Mesendoderm (in vitro differentiated cells): ENCODE measurements around the gene FASN.

Experiments used
- DNase-seq: peaks from one replicate; pipeline ENCODE4 v3.0.0; 2013
- H2AK5ac ChIP-seq: 2 replicates; pipeline ENCODE4 v1.6.1; 2013; ENCODE audit warnings: low read length, inconsistent platforms
- H2BK120ac ChIP-seq: 2 replicates; pipeline ENCODE4 v1.6.1; 2013; ENCODE audit warnings: low read depth, mild to moderate bottlenecking, low read length, moderate library complexity, mixed read lengths
- H2BK15ac ChIP-seq: replicated peaks from 2 replicates; pipeline ENCODE4 v1.6.1; 2013; ENCODE audit warnings: low read depth, mild to moderate bottlenecking, moderate library complexity
- H2BK5ac ChIP-seq: 2 replicates; pipeline ENCODE4 v1.6.1; 2013; ENCODE audit warnings: low read length, inconsistent platforms
- H3K18ac ChIP-seq: 2 replicates; pipeline ENCODE4 v1.6.1; 2013; ENCODE audit warnings: mild to moderate bottlenecking, low read length, mixed read lengths
- H3K23ac ChIP-seq: one replicate; pipeline ENCODE4 v1.6.1; 2013; ENCODE audit warnings: low read length
- H3K27ac ChIP-seq: 2 replicates; pipeline ENCODE4 v1.5.1; 2013; ENCODE audit warnings: low read depth, mild to moderate bottlenecking, inconsistent platforms, low read length, moderate library complexity
- H3K27me3 ChIP-seq: 2 replicates; pipeline ENCODE4 v1.6.1; 2013; ENCODE audit warnings: low read length, control low read depth, mild to moderate bottlenecking, inconsistent platforms; ENCODE audit not compliant: insufficient read depth, poor library complexity
- H3K36me3 ChIP-seq: 2 replicates; pipeline ENCODE4 v1.6.1; 2013; ENCODE audit warnings: low read length, inconsistent platforms; ENCODE audit not compliant: control insufficient read depth, insufficient read depth
- H3K4ac ChIP-seq: one replicate; pipeline ENCODE4 v1.6.1; 2013; ENCODE audit warnings: low read depth, mild to moderate bottlenecking, low read length, moderate library complexity
- H3K4me1 ChIP-seq: 2 replicates; pipeline ENCODE4 v1.6.1; 2013; ENCODE audit warnings: low read depth, low read length, inconsistent platforms; ENCODE audit not compliant: control insufficient read depth
- H3K4me2 ChIP-seq: 2 replicates; pipeline ENCODE4 v1.6.1; 2013; ENCODE audit warnings: low read length
- H3K4me3 ChIP-seq: 2 replicates; pipeline ENCODE4 v1.5.1; 2013; ENCODE audit warnings: mild to moderate bottlenecking, low read length
- H3K56ac ChIP-seq: one replicate; pipeline ENCODE4 v1.6.1; 2013; ENCODE audit warnings: low read length
- H3K79me1 ChIP-seq: 2 replicates; pipeline ENCODE4 v1.6.1; 2013; ENCODE audit warnings: low read length, inconsistent platforms
- H3K79me2 ChIP-seq: 2 replicates; pipeline ENCODE4 v1.6.1; 2013; ENCODE audit warnings: mild to moderate bottlenecking, low read length; ENCODE audit not compliant: control insufficient read depth, insufficient read depth
- H3K9ac ChIP-seq: 2 replicates; pipeline ENCODE4 v1.6.1; 2013; ENCODE audit warnings: low read length, inconsistent platforms
- H4K5ac ChIP-seq: one replicate; pipeline ENCODE4 v1.6.1; 2013; ENCODE audit warnings: low read length
- H4K8ac ChIP-seq: one replicate; pipeline ENCODE4 v1.6.1; 2013; ENCODE audit warnings: low read depth, mild to moderate bottlenecking, control low read depth, low read length, moderate library complexity
- WGBS: extraction: QIAGEN DNeasy Blood & Tissue Kit; methylation state at CpG from one replicate; pipeline ENCODE4 v1.1.7; 2013; ENCODE audit warnings: low lambda C conversion rate, missing lambda C conversion rate; ENCODE audit not compliant: insufficient coverage; ENCODE audit errors: extremely low coverage; 5-methylcytosine and 5-hydroxymethylcytosine counted together

FASN gene

DNA sequence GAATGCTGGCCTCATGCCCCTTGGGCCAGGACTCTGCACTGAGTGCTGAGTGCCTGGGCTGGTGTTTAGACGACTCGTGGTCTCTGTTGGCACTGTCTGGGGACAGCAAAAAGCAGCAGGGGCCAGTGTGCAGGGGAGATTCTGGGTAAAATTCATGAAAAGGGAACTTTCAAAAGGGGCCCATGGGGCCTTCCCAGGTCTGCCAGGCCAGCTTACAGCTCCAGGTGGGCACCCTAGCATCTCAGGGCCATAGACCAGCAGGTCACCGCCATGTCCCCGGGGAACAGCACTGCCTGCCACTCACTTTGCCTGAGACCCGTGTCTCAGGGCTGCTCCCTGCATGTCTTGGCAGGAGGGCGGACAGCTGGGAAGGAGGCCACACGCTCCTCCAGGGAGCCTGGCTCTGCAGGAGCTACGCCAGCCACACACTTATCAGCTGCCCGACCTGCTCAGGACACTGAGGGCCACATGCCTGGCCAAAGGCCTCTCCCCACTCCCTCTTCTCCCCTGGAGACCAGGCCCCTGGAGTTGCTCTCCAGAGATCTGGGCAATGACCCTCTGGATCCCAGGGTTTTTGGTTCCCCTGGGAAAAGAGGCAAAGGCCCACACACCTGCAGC is 8.8 kb upstream of the FASN start:
- no peak overlapping the region for H3K27ac ChIP-seq
- WGBS: no CpG with 5 or more reads among the region's 9 CpGs
- peak overlapping the region; percentile 68 for H3K56ac ChIP-seq

DNA sequence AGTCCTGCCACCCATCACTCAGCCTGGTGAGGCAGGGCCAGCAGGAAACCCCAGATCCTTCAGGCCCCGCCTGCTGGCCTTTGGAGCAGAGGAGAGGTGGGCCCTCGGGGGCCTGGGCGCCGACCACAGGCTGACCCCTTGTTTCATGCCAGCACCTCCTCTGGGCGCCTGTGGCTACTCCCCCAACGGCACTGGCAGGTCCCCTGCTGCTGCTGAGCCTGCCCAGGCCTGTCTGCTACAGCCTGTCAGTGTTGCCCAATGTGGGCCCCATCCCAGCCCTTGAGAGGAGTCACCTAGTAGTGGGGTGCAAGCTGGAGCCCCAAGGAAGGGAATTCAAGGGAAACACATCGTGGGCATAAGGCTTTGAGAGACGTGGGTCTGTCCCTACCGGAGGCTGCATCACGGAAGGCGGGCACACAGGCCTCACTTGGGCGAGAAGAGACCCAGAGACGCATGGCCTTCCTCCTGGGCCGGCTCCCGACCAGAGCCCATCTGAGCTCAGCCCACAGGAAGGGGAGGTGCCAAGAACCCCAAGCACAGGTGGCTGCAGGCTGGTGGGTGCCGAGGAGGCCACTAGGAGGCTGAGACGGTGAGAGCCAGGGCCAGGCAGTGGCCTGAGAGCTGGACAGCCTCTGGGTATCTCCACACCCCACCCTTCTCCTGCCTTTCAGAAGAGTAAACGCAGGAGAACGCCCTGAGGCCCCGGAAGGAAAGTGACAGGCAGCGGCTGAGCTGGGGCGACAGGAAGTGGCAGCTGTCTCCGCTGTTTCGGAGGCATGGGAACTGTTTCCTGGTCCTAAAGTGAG is 8.0 kb upstream of the FASN start:
- no peak overlapping the region for H3K27ac ChIP-seq
- H3K9ac ChIP-seq: peak overlapping the region; percentile 36
- no CpG with 5 or more reads among the region's 24 CpGs for WGBS
- no peak overlapping the region for H4K8ac ChIP-seq
- no peaks in the 10 kb centered on the region for H3K27me3 ChIP-seq
- H3K18ac ChIP-seq: no peak overlapping the region
- H2BK120ac ChIP-seq: no peak overlapping the region
- no peaks in the 10 kb centered on the region for H3K36me3 ChIP-seq
- no peak overlapping the region for H2AK5ac ChIP-seq
- H3K4me3 ChIP-seq: no peak overlapping the region
- no peaks in the 10 kb centered on the region for H3K79me2 ChIP-seq
- DNase-seq: peak; percentile 95
- no peak overlapping the region for H2BK15ac ChIP-seq
- H3K23ac ChIP-seq: no peak overlapping the region
- H3K4me2 ChIP-seq: no peak overlapping the region
- no peaks in the 10 kb centered on the region for H3K79me1 ChIP-seq
- H3K4me1 ChIP-seq: peaks cover 13% of the 10 kb centered on the region
- H3K4ac ChIP-seq: no peak overlapping the region
- H4K5ac ChIP-seq: no peak overlapping the region
- peak overlapping the region; percentile 73 for H3K56ac ChIP-seq
- H2BK5ac ChIP-seq: no peak overlapping the region

More for the DNA sequence above, 8.8 kb upstream of the FASN start:
- peak overlapping the region; percentile 36 for H3K9ac ChIP-seq
- no peak overlapping the region for H2BK15ac ChIP-seq
- no peak overlapping the region for H4K5ac ChIP-seq
- H3K27me3 ChIP-seq: no peaks in the 10 kb centered on the region
- no peak for DNase-seq
- no peak overlapping the region for H2BK5ac ChIP-seq
- H3K23ac ChIP-seq: no peak overlapping the region
- H3K4ac ChIP-seq: no peak overlapping the region
- peaks cover 13% of the 10 kb centered on the region for H3K4me1 ChIP-seq
- H3K79me2 ChIP-seq: no peaks in the 10 kb centered on the region
- no peak overlapping the region for H3K4me2 ChIP-seq
- no peaks in the 10 kb centered on the region for H3K36me3 ChIP-seq
- H4K8ac ChIP-seq: no peak overlapping the region
- no peaks in the 10 kb centered on the region for H3K79me1 ChIP-seq
- H2AK5ac ChIP-seq: no peak overlapping the region
- H2BK120ac ChIP-seq: no peak overlapping the region
- H3K4me3 ChIP-seq: no peak overlapping the region
- H3K18ac ChIP-seq: no peak overlapping the region

DNA sequence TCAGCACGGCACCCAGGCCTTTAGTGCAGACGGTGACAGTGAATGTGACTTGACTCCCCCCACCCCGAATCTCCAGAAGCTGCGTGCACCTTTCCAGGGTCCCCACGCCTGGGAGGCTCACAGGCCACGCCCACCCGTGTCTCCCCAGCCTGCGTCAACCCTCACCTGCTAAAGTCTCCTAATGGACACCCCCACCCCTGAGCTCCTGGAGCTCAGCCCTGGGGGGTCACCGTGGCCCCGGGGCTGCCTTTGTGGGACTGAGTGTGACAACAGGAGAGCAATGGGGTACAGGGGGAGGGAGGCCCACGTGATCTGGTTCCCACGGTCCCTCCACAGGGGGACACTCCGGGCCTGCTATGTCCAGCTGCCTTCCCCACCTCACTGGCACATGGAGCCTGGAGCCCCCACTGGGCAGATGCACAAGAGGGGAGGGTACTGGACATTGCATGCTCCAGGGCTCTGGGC is 7.4 kb upstream of the FASN start:
- no peak for DNase-seq
- Histone ChIP-seq H3K27ac (no peak overlapping the region), H3K4me2 (no peak overlapping the region), H2BK15ac (no peak overlapping the region), H3K4ac (no peak overlapping the region), H4K8ac (no peak overlapping the region), H3K9ac (no peak overlapping the region), H2BK5ac (no peak overlapping the region), H3K27me3 (no peaks in the 10 kb centered on the region), H4K5ac (no peak overlapping the region), H3K36me3 (no peaks in the 10 kb centered on the region), H3K23ac (no peak overlapping the region), H3K4me3 (no peak overlapping the region), H3K79me2 (no peaks in the 10 kb centered on the region), H2AK5ac (no peak overlapping the region), H3K18ac (no peak overlapping the region), H3K56ac (peak overlapping the region; percentile 19), H2BK120ac (no peak overlapping the region), H3K79me1 (no peaks in the 10 kb centered on the region), H3K4me1 (peaks cover 13% of the 10 kb centered on the region)
- WGBS: no CpG with 5 or more reads among the region's 13 CpGs

DNA sequence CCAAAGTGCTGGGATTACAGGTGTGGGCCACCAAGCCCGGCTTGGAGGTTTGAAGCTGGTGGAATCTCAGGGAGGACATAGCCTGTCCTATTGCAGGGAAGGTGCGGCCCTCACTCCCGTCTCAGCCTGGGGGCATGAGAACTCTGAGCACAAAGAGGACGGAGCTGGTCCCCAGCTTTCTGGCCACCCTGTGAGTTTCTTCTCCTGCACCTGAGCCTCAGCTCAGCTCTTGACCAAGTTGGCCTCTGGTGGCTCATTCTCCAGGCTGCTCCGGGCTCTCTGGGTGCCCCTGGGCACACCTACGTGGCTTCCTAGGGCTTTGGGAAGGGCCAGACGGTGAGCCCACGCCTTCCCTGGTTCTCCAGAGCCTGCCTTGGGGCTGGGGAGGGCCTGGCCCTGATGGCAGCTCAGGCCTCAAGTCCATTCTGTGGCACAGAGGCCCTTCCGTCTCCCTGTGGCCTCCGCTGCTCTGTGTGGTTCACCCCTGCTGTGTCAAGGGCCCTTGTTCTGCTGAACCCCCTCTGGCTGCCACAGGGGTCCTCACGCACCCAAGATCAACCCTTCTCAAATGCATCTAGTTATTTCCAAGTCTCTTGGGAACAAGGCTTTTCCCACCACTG is 6.9 kb upstream of the FASN start:
- Histone ChIP-seq H3K27me3 (no peaks in the 10 kb centered on the region), H4K5ac (no peak overlapping the region), H3K79me2 (no peaks in the 10 kb centered on the region), H3K27ac (no peak overlapping the region), H3K18ac (no peak overlapping the region), H3K4ac (peak overlapping the region; percentile 17), H3K4me1 (peaks cover 13% of the 10 kb centered on the region), H3K4me3 (no peak overlapping the region), H3K4me2 (no peak overlapping the region), H3K36me3 (no peaks in the 10 kb centered on the region), H3K23ac (peak overlapping the region; percentile 74), H2BK15ac (no peak overlapping the region), H2BK5ac (peak overlapping the region; percentile 32), H4K8ac (no peak overlapping the region), H2BK120ac (no peak overlapping the region), H3K79me1 (no peaks in the 10 kb centered on the region), H3K9ac (peak overlapping the region; percentile 16), H2AK5ac (no peak overlapping the region), H3K56ac (peak overlapping the region; percentile 52)
- WGBS: no CpG with 5 or more reads among the region's 11 CpGs
- DNase-seq: no peak

DNA sequence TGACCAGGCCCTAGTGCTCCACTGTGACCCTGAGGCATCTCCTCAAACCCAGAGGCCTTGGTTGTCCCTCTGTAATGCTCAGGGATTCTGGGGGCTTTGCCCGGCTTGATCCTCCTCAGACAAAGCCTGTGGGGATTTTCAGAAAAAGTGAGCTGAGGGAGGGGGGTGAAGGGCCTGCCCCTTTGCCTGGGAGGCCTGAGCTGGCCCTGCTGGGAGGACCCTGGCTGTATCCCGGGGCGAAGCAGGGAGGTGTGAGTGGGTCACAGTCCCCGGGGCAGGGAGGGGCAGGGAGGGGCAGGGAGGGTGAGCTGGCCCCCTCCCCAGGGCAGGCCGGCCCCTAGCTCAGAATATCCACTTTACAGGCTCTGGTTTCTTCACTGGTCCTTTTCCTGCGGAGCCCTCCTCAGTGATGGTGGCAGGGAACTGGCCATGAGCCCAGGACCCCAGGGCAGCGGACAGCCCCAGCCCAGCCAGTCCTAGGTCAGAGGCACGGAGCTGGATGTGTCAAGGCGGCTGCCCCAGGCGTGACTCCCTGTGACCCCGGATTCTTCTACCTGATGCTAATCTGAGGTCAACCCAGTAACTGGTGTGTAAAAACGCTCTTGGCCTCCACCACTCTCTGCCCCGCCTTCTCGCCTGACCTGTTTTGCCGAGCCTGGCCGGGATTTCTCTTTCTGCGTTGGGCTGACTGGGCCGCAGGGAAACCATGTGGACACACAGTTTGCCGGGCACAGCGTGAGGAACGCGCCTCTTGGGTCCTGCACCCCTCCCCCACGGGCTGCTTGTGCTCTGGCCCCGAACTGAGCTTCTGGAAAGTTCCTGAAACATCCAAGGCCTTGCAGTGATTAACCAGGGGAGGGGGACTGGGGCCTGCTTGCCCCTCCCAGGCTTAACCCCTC is 5.8 kb upstream of the FASN start:
- Histone ChIP-seq H2AK5ac (peak overlapping the region; percentile 77), H4K8ac (no peak overlapping the region), H2BK5ac (peak overlapping the region; percentile 64), H3K79me2 (peaks cover 7% of the 10 kb centered on the region), H3K27ac (peak overlapping the region; percentile 88), H3K23ac (peak overlapping the region; percentile 33), H4K5ac (no peak overlapping the region), H3K4me3 (no peak overlapping the region), H2BK15ac (no peak overlapping the region), H3K36me3 (no peaks in the 10 kb centered on the region), H3K27me3 (no peaks in the 10 kb centered on the region), H3K18ac (peak overlapping the region; percentile 61), H3K56ac (peak overlapping the region; percentile 91), H2BK120ac (peak overlapping the region; percentile 28), H3K9ac (peak overlapping the region; percentile 67), H3K79me1 (peaks cover 2% of the 10 kb centered on the region), H3K4me2 (peak overlapping the region; percentile 19), H3K4me1 (peaks cover 15% of the 10 kb centered on the region), H3K4ac (peak overlapping the region; percentile 83)
- DNase-seq: peak; percentile 92
- WGBS: no CpG with 5 or more reads among the region's 24 CpGs
